CD4-positive, alpha-beta T cell treated with Interleukin-4 for 1 hour (primary cell): Measurements from ENCODE around the gene ABHD16A.

Experiments used
- DNase-seq, 2 donors: peaks; one replicate each; pipeline ENCODE4 v3.0.0-alpha.2; 2020 to 2022

Gene ABHD16A

GRCh38 chr6:31660381-31661261 is 42.5 kb downstream of the ABHD16A start, which contains the start of gene C6orf47:
C6orf47 (minus strand) TSS chr6:31660778; CDS start chr6:31659947, 831 bp downstream.
- DNase-seq, result peak; percentile 76

- DNase-seq, result peak; percentile 43 to 70
These were observed 43.3 kb downstream of the ABHD16A start for GRCh38 chr6:31659649-31660380.

GRCh38 chr6:31658983-31659648 is 44.0 kb downstream of the ABHD16A start:
- no peak for DNase-seq

GRCh38 chr6:31658158-31658688 is 44.9 kb downstream of the ABHD16A start:
- no peak for DNase-seq

- peak; percentile 26 to 43 for DNase-seq
These were observed 45.5 kb downstream of the ABHD16A start for GRCh38 chr6:31657406-31658157.

GRCh38 chr6:31655349-31656237 is 47.5 kb downstream of the ABHD16A start, which contains the start of gene APOM:
APOM (plus strand) TSS chr6:31655894; CDS start chr6:31655967, 73 bp downstream.
- DNase-seq, result no peak

- DNase-seq, result no peak
These were observed 48.4 kb downstream of the ABHD16A start for GRCh38 chr6:31654574-31655348.

- peak in 1 of 2 donors; percentile 92 for DNase-seq
These were observed 50.0 kb downstream of the ABHD16A start for GRCh38 chr6:31652925-31653724.

GRCh38 chr6:31651602-31652191 is 51.4 kb downstream of the ABHD16A start:
- no peak for DNase-seq

- DNase-seq, result no peak
These were observed 57.8 kb downstream of the ABHD16A start for GRCh38 chr6:31645325-31645724.

GRCh38 chr6:31643818-31644454 is 59.2 kb downstream of the ABHD16A start:
- DNase-seq, result no peak

- no peak for DNase-seq
These were observed 60.1 kb downstream of the ABHD16A start for GRCh38 chr6:31642798-31643570.

- no peak for DNase-seq
These were observed 61.8 kb downstream of the ABHD16A start for GRCh38 chr6:31641370-31641769.

- DNase-seq, result no peak
These were observed 62.5 kb downstream of the ABHD16A start for GRCh38 chr6:31640612-31641011.

- no peak for DNase-seq
These were observed 63.7 kb downstream of the ABHD16A start for GRCh38 chr6:31639449-31639861.

- DNase-seq, result no peak
These were observed 64.1 kb downstream of the ABHD16A start for GRCh38 chr6:31639043-31639442.
